ENCODE data around the gene GPSM3.

GRCh38 chr6:32188381-32189068 is 3.9 kb downstream of the GPSM3 start:
- TF ChIP-seq POLR2A (IDR thresholded peaks at IDR 0.05) (no peak), CTCF (IDR thresholded peaks at IDR 0.05) (no peak), EP300 (IDR thresholded peaks at IDR 0.05) (no peak)

All from upper lobe of left lung (tissue), 4 donors.